ENCODE results near the gene SRR. TPM values are rescaled to one million over a fixed set of nuclear protein-coding genes. Genes with fewer than 3 reads are reported as not detected.

SRR gene
- total and polyA plus RNA-seq, 9 donors: 4.2 to 18.7 (median 10.5) TPM

- WGBS, 3 donors: 88 to 93% (median 90%) methylated on average over 5 of the region's 5 CpGs
Measured at GRCh38 chr17:2297023-2297422, 6.7 kb upstream of the SRR start.

GRCh38 chr17:2299136-2299535 is 4.6 kb upstream of the SRR start:
- TF ChIP-seq EP300 (IDR thresholded peaks at IDR 0.05) (no peak), CTCF (IDR thresholded peaks at IDR 0.05) (no peak), POLR2A (IDR thresholded peaks at IDR 0.05) (no peak)
- DNase-seq: no peak
- no peaks in the 10 kb centered on the region for H3K27me3 ChIP-seq
- peaks cover 5% of the 10 kb centered on the region for H3K4me1 ChIP-seq (ENCODE audit: insufficient read depth)
- H3K36me3 ChIP-seq: no peaks in the 10 kb centered on the region
- H3K27ac ChIP-seq: no peak overlapping the region
- H3K9me3 ChIP-seq: no peaks in the 10 kb centered on the region
- no peak overlapping the region for H3K4me3 ChIP-seq
- intact Hi-C loops (cut with DNase I): no loop called here
- 91 to 95% (median 93%) methylated on average over 12 of the region's 12 CpGs for WGBS, 3 donors

More at GRCh38 chr17:2297023-2297422, 6.7 kb upstream of the SRR start:
- TF ChIP-seq POLR2A (IDR thresholded peaks at IDR 0.05): no peak
- no peak for TF ChIP-seq CTCF (IDR thresholded peaks at IDR 0.05)
- no peak for TF ChIP-seq EP300 (IDR thresholded peaks at IDR 0.05)
- intact Hi-C loops (cut with DNase I): no loop called here
- H3K4me3 ChIP-seq: no peak overlapping the region
- no peak overlapping the region for H3K27ac ChIP-seq
- no peaks in the 10 kb centered on the region for H3K9me3 ChIP-seq
- H3K36me3 ChIP-seq: no peaks in the 10 kb centered on the region
- DNase-seq: no peak
- H3K4me1 ChIP-seq (ENCODE audit: insufficient read depth): peaks cover 3% of the 10 kb centered on the region
- H3K27me3 ChIP-seq: no peaks in the 10 kb centered on the region

GRCh38 chr17:2299756-2300155 is 4.0 kb upstream of the SRR start:
- H3K27ac ChIP-seq: no peak overlapping the region
- H3K27me3 ChIP-seq: no peaks in the 10 kb centered on the region
- WGBS, 3 donors: 90 to 92% (median 91%) methylated on average over 22 of the region's 22 CpGs
- intact Hi-C loops (cut with DNase I): no loop called here
- TF ChIP-seq CTCF (IDR thresholded peaks at IDR 0.05) (no peak), EP300 (IDR thresholded peaks at IDR 0.05) (no peak)
- H3K36me3 ChIP-seq: no peaks in the 10 kb centered on the region
- no peaks in the 10 kb centered on the region for H3K9me3 ChIP-seq
- no peak for DNase-seq
- no peak overlapping the region for H3K4me3 ChIP-seq
- peaks cover 7% of the 10 kb centered on the region for H3K4me1 ChIP-seq (ENCODE audit: insufficient read depth)

- no peak for DNase-seq
- H3K27me3 ChIP-seq: no peaks in the 10 kb centered on the region
- H3K36me3 ChIP-seq: no peaks in the 10 kb centered on the region
- H3K4me3 ChIP-seq: peak overlapping the region; percentile 79
- peaks cover 7% of the 10 kb centered on the region for H3K4me1 ChIP-seq (ENCODE audit: insufficient read depth)
- no peaks in the 10 kb centered on the region for H3K9me3 ChIP-seq
- no peak for TF ChIP-seq POLR2A (IDR thresholded peaks at IDR 0.05)
- 0 to 2% (median 1%) methylated on average over 12 of the region's 12 CpGs for WGBS, 3 donors
- peak overlapping the region in 1 of 2 donors; percentile 80 for H3K27ac ChIP-seq
- intact Hi-C loops (cut with DNase I): no loop called here
Measured at GRCh38 chr17:2302778-2303203, 959 bp upstream of the SRR start.

- no peaks in the 10 kb centered on the region for H3K9me3 ChIP-seq
- TF ChIP-seq POLR2A (IDR thresholded peaks at IDR 0.05): no peak
- TF ChIP-seq EP300 (IDR thresholded peaks at IDR 0.05): no peak
- no peak for TF ChIP-seq CTCF (IDR thresholded peaks at IDR 0.05)
- 93 to 96% (median 95%) methylated on average over 4 of the region's 4 CpGs for WGBS, 3 donors
- DNase-seq: no peak
- H3K27me3 ChIP-seq: no peaks in the 10 kb centered on the region
- H3K36me3 ChIP-seq: no peaks in the 10 kb centered on the region
- H3K4me1 ChIP-seq (ENCODE audit: insufficient read depth): peaks cover 7% of the 10 kb centered on the region
- H3K4me3 ChIP-seq: no peak overlapping the region
- intact Hi-C loops (cut with DNase I): loop anchor here in 1 of 4 donors (5.0 kb wide), 1 partner anchor 1423 kb away; no protein-coding TSS in a partner anchor
- H3K27ac ChIP-seq: no peak overlapping the region
Measured at GRCh38 chr17:2304931-2305330, 1.2 kb downstream of the SRR start.

All from ovary (tissue), 9 donors.